Keratinocyte (primary cell): ENCODE results near the gene PIN1. TPM values are rescaled to one million over a fixed set of nuclear protein-coding genes. Genes with fewer than 3 reads are reported as not detected.

Experiments used
- DNase-seq: peaks from one replicate; pipeline ENCODE4 v3.0.0-alpha.2; 2011; ENCODE audit warnings: low read depth, missing footprints, low spot score
- FAIRE-seq: peaks from 2 replicates; lab custom pipeline; 2011; peaks lifted over from hg19 to GRCh38; lab: Jason Lieb, UNC
- H2AFZ ChIP-seq: 2 replicates; pipeline ENCODE4 v1.6.0; 2012; ENCODE audit warnings: low read length, control low read depth, inconsistent platforms; ENCODE audit not compliant: control insufficient read depth
- H3K27ac ChIP-seq: 2 replicates; pipeline ENCODE4 v1.5.1; 2011; ENCODE audit warnings: low read length; ENCODE audit not compliant: control insufficient read depth, insufficient read depth
- H3K27me3 ChIP-seq: 3 replicates; pipeline ENCODE4 v1.6.0; 2011; ENCODE audit warnings: low read length; ENCODE audit not compliant: control insufficient read depth, insufficient read depth; ENCODE audit errors: extremely low read depth
- H3K36me3 ChIP-seq, 2 experiments: 2 replicates in 1 of 2; 3 replicates in 1 of 2; pipeline ENCODE4 v1.5.1; 2011; ENCODE audit warnings: low read length in 2 of 2, mild to moderate bottlenecking in 1 of 2; ENCODE audit not compliant: control insufficient read depth in 2 of 2, insufficient read depth in 2 of 2; ENCODE audit errors: extremely low read depth in 1 of 2
- H3K4me1 ChIP-seq: 3 replicates; pipeline ENCODE4 v1.5.1; 2011; ENCODE audit warnings: low read length; ENCODE audit not compliant: control insufficient read depth, insufficient read depth; ENCODE audit errors: extremely low read depth
- H3K4me2 ChIP-seq: 3 replicates; pipeline ENCODE4 v1.6.0; 2011; ENCODE audit warnings: low read depth, low read length; ENCODE audit not compliant: control insufficient read depth, insufficient read depth; ENCODE audit errors: extremely low read depth
- H3K4me3 ChIP-seq, 3 experiments: fragments of 200-600 bp in 1 of 3; sonication (generic) in 1 of 3; 2 replicates in 2 of 3; 3 replicates in 1 of 3; pipeline ENCODE4 v1.5.1; 2011 to 2016; ENCODE audit warnings: low read length in 3 of 3, mild to moderate bottlenecking in 3 of 3, control low read depth in 2 of 3, inconsistent platforms in 1 of 3, low read depth in 1 of 3, mixed read lengths in 1 of 3, mixed run types in 1 of 3, moderate library complexity in 1 of 3; ENCODE audit not compliant: control insufficient read depth in 2 of 3, insufficient read depth in 2 of 3; ENCODE audit errors: extremely low read depth in 1 of 3
- H3K79me2 ChIP-seq: 2 replicates; pipeline ENCODE4 v1.6.0; 2012; ENCODE audit warnings: low read length; ENCODE audit not compliant: control insufficient read depth, insufficient read depth
- H3K9ac ChIP-seq: 3 replicates; pipeline ENCODE4 v1.6.0; 2011; ENCODE audit warnings: low read length; ENCODE audit not compliant: control insufficient read depth, insufficient read depth; ENCODE audit errors: extremely low read depth
- H3K9me1 ChIP-seq: 3 replicates; pipeline ENCODE4 v1.6.0; 2011; ENCODE audit warnings: low read length; ENCODE audit not compliant: control insufficient read depth, insufficient read depth; ENCODE audit errors: extremely low read depth
- H3K9me3 ChIP-seq: 2 replicates; pipeline ENCODE4 v1.5.1; 2012; ENCODE audit warnings: low read depth, low read length; ENCODE audit not compliant: control insufficient read depth
- H4K20me1 ChIP-seq: 3 replicates; pipeline ENCODE4 v1.6.0; 2011; ENCODE audit warnings: low read length; ENCODE audit not compliant: control insufficient read depth, insufficient read depth; ENCODE audit errors: extremely low read depth
- CTCF ChIP-seq, 3 experiments: IDR thresholded peaks in 1 of 3; conservative IDR thresholded peaks in 1 of 3; optimal IDR thresholded peaks in 1 of 3; 2 replicates in 2 of 3; 3 replicates in 1 of 3; pipeline versions ENCODE3 to v1.5.1; 2011; ENCODE audit warnings: low read length in 3 of 3, mild to moderate bottlenecking in 3 of 3, moderate library complexity in 2 of 3, control low read depth in 1 of 3, inconsistent platforms in 1 of 3; ENCODE audit not compliant: insufficient read depth in 2 of 3; ENCODE audit errors: extremely low read depth in 1 of 3
- EZH2 ChIP-seq: IDR thresholded peaks from one replicate; pipeline ENCODE4 v1.6.1; 2012; ENCODE audit warnings: inconsistent platforms, mild to moderate bottlenecking, low read length, moderate library complexity
- dilution Hi-C: fragments of 300-500 bp; cut with MboI; formaldehyde crosslinking; loops from one replicate; pipeline ENCODE4 v1.7.0; 2020; ENCODE audit warnings: low sequenced_read_pairs; ENCODE audit not compliant: extremely low pct_ligation_motif_present
- polyA plus RNA-seq, 5 experiments: library from polyadenylated mRNA; depleted of rRNA in 3 of 5; stranded (reverse) in 3 of 5; stranded (forward) in 1 of 5; unstranded in 1 of 5; fragments of >200 nt; gene quantifications; 1 replicate in 1 of 5; 2 replicates in 3 of 5; 3 replicates in 1 of 5; pipeline versions ENCODE4 v1.2.1 to v1.2.3, GENCODE V29; 2011 to 2012; ENCODE audit warnings: missing spikeins in 2 of 5, low read depth in 1 of 5, low replicate concordance in 1 of 5

Gene PIN1
- polyA plus RNA-seq, 1 donor (not counting 4 experiments of a cell fraction or from before 2014, with no cell fraction given) = 39.8 TPM

GRCh38 chr19:9791552-9792205 is 43.4 kb upstream of the PIN1 start:
- dilution Hi-C loops = no loop called here
- H3K9ac ChIP-seq = peak overlapping the region; percentile 64
- peaks cover 4% of the 10 kb centered on the region for H3K4me1 ChIP-seq
- peak; percentile 41 for FAIRE-seq
- H4K20me1 ChIP-seq = no peaks in the 10 kb centered on the region
- DNase-seq = peak; percentile 93
- peak overlapping the region; percentile 67 for H3K4me2 ChIP-seq
- H3K36me3 ChIP-seq = no peaks in the 10 kb centered on the region
- H2AFZ ChIP-seq = peak overlapping the region; percentile 94
- H3K27me3 ChIP-seq = no peaks in the 10 kb centered on the region
- no peak for TF ChIP-seq CTCF (optimal IDR thresholded peaks at IDR 0.05 in 1 of 3, IDR thresholded peaks at IDR 0.05 in 1 of 3, conservative IDR thresholded peaks at IDR 0.05 in 1 of 3; ENCODE audit: extremely low read depth in 1 of 3, insufficient read depth in 2 of 3, low read length in 3 of 3)
- no peak for TF ChIP-seq EZH2
- peak overlapping the region; percentile 54 for H3K27ac ChIP-seq
- no peaks in the 10 kb centered on the region for H3K79me2 ChIP-seq
- no peaks in the 10 kb centered on the region for H3K9me3 ChIP-seq
- H3K9me1 ChIP-seq = no peaks in the 10 kb centered on the region
- H3K4me3 ChIP-seq = peak overlapping the region; percentile 61 to 75 (median 61)

GRCh38 chr19:9792206-9793070 is 42.7 kb upstream of the PIN1 start:
- H4K20me1 ChIP-seq = no peaks in the 10 kb centered on the region
- H3K79me2 ChIP-seq = no peaks in the 10 kb centered on the region
- peak overlapping the region; percentile 79 for H3K9ac ChIP-seq
- dilution Hi-C loops = no loop called here
- H3K4me2 ChIP-seq = peak overlapping the region; percentile 76
- FAIRE-seq = no peak
- H3K9me1 ChIP-seq = no peaks in the 10 kb centered on the region
- no peaks in the 10 kb centered on the region for H3K27me3 ChIP-seq
- peaks cover 6% of the 10 kb centered on the region for H3K4me1 ChIP-seq
- peak overlapping the region; percentile 60 for H3K27ac ChIP-seq
- H2AFZ ChIP-seq = peak overlapping the region; percentile 96
- H3K9me3 ChIP-seq = no peaks in the 10 kb centered on the region
- no peaks in the 10 kb centered on the region for H3K36me3 ChIP-seq
- H3K4me3 ChIP-seq = peak overlapping the region; percentile 61 to 78 (median 67)
- TF ChIP-seq CTCF (optimal IDR thresholded peaks at IDR 0.05 in 1 of 3, IDR thresholded peaks at IDR 0.05 in 1 of 3, conservative IDR thresholded peaks at IDR 0.05 in 1 of 3; ENCODE audit: extremely low read depth in 1 of 3, insufficient read depth in 2 of 3, low read length in 3 of 3) (no peak), EZH2 (no peak)
- peak; percentile 79 for DNase-seq
